Peyer's patch (tissue), 4 donors: ENCODE measurements around the gene ZNF155.

Experiments
- CTCF ChIP-seq, 6 experiments: fragments of 450-650 bp in 4 of 6; fragments of 200-600 bp in 2 of 6; sonication (generic) in 1 of 6; IDR thresholded peaks; one replicate each; pipeline ENCODE4 v1.5.1; 2017 to 2019; ENCODE audit warnings: antibody characterized with exemption in 6 of 6, mild to moderate bottlenecking in 3 of 6, moderate library complexity in 1 of 6
- POLR2A ChIP-seq, 2 donors: fragments of 450-650 bp; IDR thresholded peaks; one replicate each; pipeline ENCODE4 v1.5.1; 2017; ENCODE audit warnings: antibody characterized with exemption in 2 of 2, mild to moderate bottlenecking in 2 of 2, moderate library complexity in 2 of 2

GRCh38 chr19:43957891-43958290 is 26.1 kb upstream of the ZNF155 start:
- no peak for TF ChIP-seq CTCF (IDR thresholded peaks at IDR 0.05)
- TF ChIP-seq POLR2A (IDR thresholded peaks at IDR 0.05), result no peak
